Astrocyte (in vitro differentiated cells and primary cell): ENCODE measurements around the gene IFIT1. TPM values are rescaled to one million over a fixed set of nuclear protein-coding genes. Genes with fewer than 3 reads are reported as not detected.

Experiments used
- DNase-seq: peaks from one replicate; pipeline ENCODE4 v3.0.0-alpha.2; 2010; ENCODE audit warnings: low read depth
- FAIRE-seq: peaks from 2 replicates; lab custom pipeline; 2011; peaks lifted over from hg19 to GRCh38; lab: Jason Lieb, UNC
- H2AFZ ChIP-seq: 2 replicates; pipeline ENCODE4 v1.6.0; 2012; ENCODE audit warnings: low read depth, low read length, inconsistent platforms
- H3K27ac ChIP-seq: 2 replicates; pipeline ENCODE4 v1.5.1; 2011; ENCODE audit warnings: low read depth, low read length, inconsistent platforms
- H3K27me3 ChIP-seq: 2 replicates; pipeline ENCODE4 v1.6.0; 2011; ENCODE audit warnings: low read length, inconsistent platforms; ENCODE audit not compliant: insufficient read depth
- H3K36me3 ChIP-seq: 2 replicates; pipeline ENCODE4 v1.5.1; 2011; ENCODE audit warnings: low read length, inconsistent platforms; ENCODE audit not compliant: insufficient read depth
- H3K4me1 ChIP-seq: 2 replicates; pipeline ENCODE4 v1.5.1; 2011; ENCODE audit warnings: low read length, inconsistent platforms; ENCODE audit not compliant: insufficient read depth
- H3K4me2 ChIP-seq: 2 replicates; pipeline ENCODE4 v1.6.0; 2012; ENCODE audit warnings: low read length, inconsistent platforms
- H3K4me3 ChIP-seq: 2 replicates; pipeline ENCODE4 v1.5.1; 2011; ENCODE audit warnings: low read depth, mild to moderate bottlenecking, low read length, inconsistent platforms; ENCODE audit not compliant: insufficient read depth
- H3K79me2 ChIP-seq: 2 replicates; pipeline ENCODE4 v1.6.0; 2012; ENCODE audit warnings: mild to moderate bottlenecking, low read length, inconsistent platforms; ENCODE audit not compliant: insufficient read depth
- H3K9ac ChIP-seq: 2 replicates; pipeline ENCODE4 v1.6.0; 2012; ENCODE audit warnings: mild to moderate bottlenecking, low read length, inconsistent platforms
- H3K9me3 ChIP-seq: 2 replicates; pipeline ENCODE4 v1.5.1; 2012; ENCODE audit warnings: low read depth, mild to moderate bottlenecking, low read length, inconsistent platforms; ENCODE audit not compliant: insufficient read depth
- H4K20me1 ChIP-seq: 2 replicates; pipeline ENCODE4 v1.6.0; 2012; ENCODE audit warnings: low read length, inconsistent platforms; ENCODE audit not compliant: insufficient read depth
- H3K27ac Mint-ChIP-seq: one replicate; pipeline ENCODE4 v1.8.0; 2021; ENCODE audit warnings: mild to moderate bottlenecking, mixed read lengths; ENCODE audit not compliant: unreplicated experiment
- H3K27me3 Mint-ChIP-seq: one replicate; pipeline ENCODE4 v1.8.0; 2021; ENCODE audit warnings: low read depth, mixed read lengths; ENCODE audit not compliant: unreplicated experiment
- H3K36me3 Mint-ChIP-seq: one replicate; pipeline ENCODE4 v1.8.0; 2021; ENCODE audit warnings: low read depth, mixed read lengths; ENCODE audit not compliant: unreplicated experiment
- H3K4me1 Mint-ChIP-seq: one replicate; pipeline ENCODE4 v1.8.0; 2021; ENCODE audit warnings: low read depth, mixed read lengths; ENCODE audit not compliant: unreplicated experiment
- H3K4me3 Mint-ChIP-seq: one replicate; pipeline ENCODE4 v1.8.0; 2021; ENCODE audit warnings: mild to moderate bottlenecking, moderate library complexity, mixed read lengths; ENCODE audit not compliant: unreplicated experiment
- H3K9me3 Mint-ChIP-seq: one replicate; pipeline ENCODE4 v1.8.0; 2021; ENCODE audit warnings: mild to moderate bottlenecking, mixed read lengths; ENCODE audit not compliant: unreplicated experiment
- CTCF ChIP-seq: IDR thresholded peaks from 2 replicates; pipeline ENCODE4 v1.5.1; 2011; ENCODE audit warnings: low read depth, mild to moderate bottlenecking, inconsistent platforms, low read length, moderate library complexity; ENCODE audit not compliant: insufficient read depth
- EZH2 ChIP-seq: IDR thresholded peaks from 2 replicates; pipeline ENCODE4 v1.6.1; 2012; ENCODE audit warnings: mild to moderate bottlenecking, low read length, inconsistent platforms; ENCODE audit not compliant: insufficient read depth
- total RNA-seq: library from RNA; stranded (reverse); gene quantifications from 2 replicates; pipeline ENCODE4 v1.2.1, GENCODE V29; 2021

The IFIT1 gene
- total RNA-seq, 1 donor from 2014 or later = 335 TPM

- no peak overlapping the region for H3K4me3 ChIP-seq
- DNase-seq = no peak
- no peaks in the 10 kb centered on the region for H3K36me3 ChIP-seq
- H3K27me3 ChIP-seq = no peaks in the 10 kb centered on the region
- FAIRE-seq = no peak
- Mint-ChIP-seq H3K27ac (no peak overlapping the region), H3K9me3 (peaks cover 5% of the 10 kb centered on the region), H3K36me3 (no peaks in the 10 kb centered on the region), H3K4me1 (peaks cover 10% of the 10 kb centered on the region), H3K4me3 (no peak overlapping the region), H3K27me3 (peaks cover 2% of the 10 kb centered on the region)
- no peaks in the 10 kb centered on the region for H3K9me3 ChIP-seq
- no peak overlapping the region for H2AFZ ChIP-seq
- H3K27ac ChIP-seq = no peak overlapping the region
- H3K4me2 ChIP-seq = no peak overlapping the region
- H3K79me2 ChIP-seq = no peaks in the 10 kb centered on the region
- TF ChIP-seq CTCF (no peak), EZH2 (no peak)
- peaks cover 7% of the 10 kb centered on the region for H3K4me1 ChIP-seq
- H3K9ac ChIP-seq = no peak overlapping the region
- no peaks in the 10 kb centered on the region for H4K20me1 ChIP-seq
Measured at GRCh38 chr10:89364531-89364930, 27.9 kb upstream of the IFIT1 start.

GRCh38 chr10:89367529-89367928, 24.9 kb upstream of the IFIT1 start:
- no peak overlapping the region for H3K27ac ChIP-seq
- H3K36me3 ChIP-seq = no peaks in the 10 kb centered on the region
- H3K27ac Mint-ChIP-seq = no peak overlapping the region
- H3K9me3 Mint-ChIP-seq = peaks cover 5% of the 10 kb centered on the region
- H3K9ac ChIP-seq = no peak overlapping the region
- DNase-seq = no peak
- H3K4me3 Mint-ChIP-seq = no peak overlapping the region
- TF ChIP-seq CTCF = no peak
- TF ChIP-seq EZH2 = no peak
- no peaks in the 10 kb centered on the region for H3K36me3 Mint-ChIP-seq
- H3K4me1 Mint-ChIP-seq = peaks cover 10% of the 10 kb centered on the region
- no peaks in the 10 kb centered on the region for H3K9me3 ChIP-seq
- peaks cover 3% of the 10 kb centered on the region for H3K27me3 ChIP-seq
- no peaks in the 10 kb centered on the region for H3K79me2 ChIP-seq
- no peak overlapping the region for H3K4me2 ChIP-seq
- no peaks in the 10 kb centered on the region for H4K20me1 ChIP-seq
- no peak overlapping the region for H3K4me3 ChIP-seq
- H3K4me1 ChIP-seq = peaks cover 7% of the 10 kb centered on the region
- peak; percentile 5 for FAIRE-seq
- H3K27me3 Mint-ChIP-seq = no peaks in the 10 kb centered on the region
- H2AFZ ChIP-seq = no peak overlapping the region

- Mint-ChIP-seq H3K4me1 (peaks cover 10% of the 10 kb centered on the region), H3K27ac (no peak overlapping the region)
- FAIRE-seq = no peak
Measured at GRCh38 chr10:89368129-89368528, 24.3 kb upstream of the IFIT1 start.

More at GRCh38 chr10:89368129-89368528, 24.3 kb upstream of the IFIT1 start:
- no peak overlapping the region for H3K4me2 ChIP-seq
- H3K36me3 ChIP-seq = no peaks in the 10 kb centered on the region
- Mint-ChIP-seq H3K36me3 (no peaks in the 10 kb centered on the region), H3K27me3 (no peaks in the 10 kb centered on the region), H3K9me3 (peaks cover 5% of the 10 kb centered on the region), H3K4me3 (no peak overlapping the region)
- no peak overlapping the region for H3K4me3 ChIP-seq
- no peak overlapping the region for H2AFZ ChIP-seq
- no peak for TF ChIP-seq CTCF
- no peak for TF ChIP-seq EZH2
- H3K9ac ChIP-seq = no peak overlapping the region
- no peaks in the 10 kb centered on the region for H3K79me2 ChIP-seq
- peaks cover 7% of the 10 kb centered on the region for H3K4me1 ChIP-seq
- H3K27ac ChIP-seq = no peak overlapping the region
- no peaks in the 10 kb centered on the region for H4K20me1 ChIP-seq
- DNase-seq = no peak
- H3K9me3 ChIP-seq = no peaks in the 10 kb centered on the region
- peaks cover 3% of the 10 kb centered on the region for H3K27me3 ChIP-seq
